Measurements from ENCODE around the gene ZNF560.

Gene ZNF560

GRCh38 chr19:9435279-9436268 is 62.8 kb downstream of the ZNF560 start, which contains the start of gene ZNF266:
TSS of gene ZNF266 (minus strand) at chr19:9435573. CDS start at chr19:9420089, 15,484 bp downstream.
- peak; percentile 97 for DNase-seq (ENCODE audit: low spot score)

DNA sequence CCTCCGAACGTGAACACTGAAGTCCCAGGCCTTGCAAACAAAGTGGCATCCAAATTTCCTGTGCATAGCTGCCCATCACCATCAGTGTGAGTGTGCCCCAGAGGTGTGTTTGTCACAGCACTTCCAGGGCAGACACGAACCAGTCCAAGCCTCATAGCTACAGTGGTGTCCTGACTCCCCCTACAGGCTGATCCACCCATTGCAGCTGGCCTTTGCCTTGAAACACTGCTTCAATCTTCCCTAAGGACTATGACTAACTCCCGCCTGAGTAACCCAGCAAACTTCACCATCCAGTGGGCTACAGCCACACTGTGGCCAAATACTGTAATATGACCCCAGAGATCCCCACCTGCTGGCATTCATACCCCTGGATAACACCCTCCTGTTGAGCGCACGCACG is 66.9 kb downstream of the ZNF560 start:
- peak; percentile 56 for DNase-seq (ENCODE audit: low spot score)

DNA sequence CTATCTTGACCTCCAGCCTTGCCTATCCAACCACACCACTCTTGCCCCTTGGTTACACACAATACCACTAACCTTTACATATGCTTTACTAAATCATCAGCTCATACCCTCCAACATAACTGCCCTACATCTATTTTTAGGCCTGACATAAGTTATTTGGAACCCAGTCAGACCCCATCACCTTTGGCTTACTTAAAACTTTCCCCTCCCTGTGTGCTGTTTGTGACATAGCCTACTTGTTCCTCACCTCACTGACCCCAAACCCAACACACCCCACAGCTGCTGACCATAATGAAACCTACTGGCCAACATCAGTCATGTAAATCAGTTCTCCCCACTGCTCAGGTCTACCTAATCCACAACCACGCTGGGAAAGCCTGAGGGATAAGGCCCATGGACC is 68.0 kb downstream of the ZNF560 start:
- no peak for DNase-seq (ENCODE audit: low spot score)

GRCh38 chr19:9427941-9428340 is 70.5 kb downstream of the ZNF560 start:
- DNase-seq (ENCODE audit: low spot score), result no peak
